CD14-positive monocyte (primary cell): Measurements from ENCODE around the gene EVL. TPM values are rescaled to one million over a fixed set of nuclear protein-coding genes. Genes with fewer than 3 reads are reported as not detected.

Experiments used
- DNase-seq, 3 donors: peaks; one replicate each; pipeline ENCODE4 v3.0.0-alpha.2; 2011 to 2022
- H2AFZ ChIP-seq: 2 replicates; pipeline ENCODE4 v1.6.0; 2012; ENCODE audit warnings: mild to moderate bottlenecking, low read depth, low read length, inconsistent platforms; ENCODE audit not compliant: insufficient read depth, poor library complexity, severe bottlenecking
- H3K27ac ChIP-seq, 2 donors: 1 replicate in 1 of 2; 2 replicates in 1 of 2; pipeline ENCODE4 v1.5.1; 2012 to 2013; ENCODE audit warnings: low read length in 2 of 2, control low read depth in 1 of 2, inconsistent platforms in 1 of 2, low read depth in 1 of 2, mild to moderate bottlenecking in 1 of 2
- H3K27me3 ChIP-seq, 2 donors: one replicate each; pipeline versions ENCODE4 v1.6.0 to v1.6.1; 2011 to 2013; ENCODE audit warnings: low read length in 2 of 2; ENCODE audit not compliant: control insufficient read depth in 2 of 2, insufficient read depth in 2 of 2
- H3K36me3 ChIP-seq, 2 donors: replicated peaks in 1 of 2; 1 replicate in 1 of 2; 2 replicates in 1 of 2; pipeline versions ENCODE4 v1.5.1 to v1.6.1; 2012 to 2013; ENCODE audit warnings: low read length in 2 of 2, control low read depth in 1 of 2, inconsistent platforms in 1 of 2, mild to moderate bottlenecking in 1 of 2; ENCODE audit not compliant: insufficient read depth in 2 of 2, control insufficient read depth in 1 of 2
- H3K4me1 ChIP-seq, 2 donors: 1 replicate in 1 of 2; 2 replicates in 1 of 2; pipeline versions ENCODE4 v1.5.1 to v1.6.1; 2012 to 2013; ENCODE audit warnings: low read length in 2 of 2, control low read depth in 1 of 2, inconsistent platforms in 1 of 2, mild to moderate bottlenecking in 1 of 2, moderate library complexity in 1 of 2; ENCODE audit not compliant: insufficient read depth in 2 of 2, control insufficient read depth in 1 of 2
- H3K4me2 ChIP-seq: replicated peaks from 2 replicates; pipeline ENCODE3; 2012; ENCODE audit warnings: low read length, moderate library complexity, mild to moderate bottlenecking; ENCODE audit not compliant: poor library complexity, severe bottlenecking; ENCODE audit errors: extremely low read depth
- H3K4me3 ChIP-seq, 3 experiments: fragments of 200-600 bp in 1 of 3; sonication (generic) in 1 of 3; replicated peaks in 1 of 3; 1 replicate in 2 of 3; 2 replicates in 1 of 3; pipeline ENCODE4 v1.5.1; 2011 to 2013; ENCODE audit warnings: low read length in 3 of 3, mild to moderate bottlenecking in 3 of 3, control low read depth in 2 of 3, low read depth in 2 of 3, inconsistent platforms in 1 of 3, moderate library complexity in 1 of 3
- H3K79me2 ChIP-seq: 2 replicates; pipeline ENCODE4 v1.6.0; 2012; ENCODE audit warnings: mild to moderate bottlenecking, control low read depth, inconsistent platforms, low read length, moderate library complexity; ENCODE audit not compliant: insufficient read depth
- H3K9ac ChIP-seq: 2 replicates; pipeline ENCODE4 v1.6.0; 2017; ENCODE audit warnings: low read length, mild to moderate bottlenecking; ENCODE audit not compliant: insufficient read depth, poor library complexity, severe bottlenecking
- H3K9me3 ChIP-seq, 2 donors: replicated peaks in 1 of 2; 1 replicate in 1 of 2; 2 replicates in 1 of 2; pipeline versions ENCODE4 v1.5.1 to v1.6.1; 2012 to 2013; ENCODE audit warnings: low read length in 2 of 2, control low read depth in 1 of 2; ENCODE audit not compliant: control insufficient read depth in 1 of 2, insufficient read depth in 1 of 2
- H4K20me1 ChIP-seq: 2 replicates; pipeline ENCODE4 v1.6.0; 2012; ENCODE audit warnings: mild to moderate bottlenecking, low read length, control low read depth, moderate library complexity; ENCODE audit not compliant: insufficient read depth
- H3K27ac Mint-ChIP-seq, 7 donors: one replicate each; pipeline ENCODE4 v1.8.0; 2020; ENCODE audit warnings: mild to moderate bottlenecking in 7 of 7, mixed read lengths in 7 of 7, moderate library complexity in 6 of 7, inconsistent platforms in 2 of 7
- H3K27me3 Mint-ChIP-seq, 3 donors: one replicate each; pipeline ENCODE4 v1.8.0; 2021 to 2022; ENCODE audit warnings: low read depth in 3 of 3, mild to moderate bottlenecking in 3 of 3, mixed read lengths in 3 of 3, moderate library complexity in 3 of 3, inconsistent platforms in 1 of 3
- H3K36me3 Mint-ChIP-seq, 2 donors: one replicate each; pipeline ENCODE4 v1.8.0; 2020; ENCODE audit warnings: mixed read lengths in 2 of 2, inconsistent platforms in 1 of 2, mild to moderate bottlenecking in 1 of 2
- H3K4me1 Mint-ChIP-seq: one replicate; pipeline ENCODE4 v1.8.0; 2020; ENCODE audit warnings: mild to moderate bottlenecking, mixed read lengths
- H3K4me3 Mint-ChIP-seq, 2 donors: one replicate each; pipeline ENCODE4 v1.8.0; 2020; ENCODE audit warnings: mild to moderate bottlenecking in 2 of 2, mixed read lengths in 2 of 2, moderate library complexity in 1 of 2
- H3K9me3 Mint-ChIP-seq, 7 donors: one replicate each; pipeline ENCODE4 v1.8.0; 2020 to 2022; ENCODE audit warnings: mixed read lengths in 7 of 7, mild to moderate bottlenecking in 6 of 7, moderate library complexity in 6 of 7, inconsistent platforms in 2 of 7
- WGBS: methylation state at CpG from one replicate; pipeline ENCODE4 v1.1.5; 2013; ENCODE audit warnings: missing lambda C conversion rate; ENCODE audit not compliant: insufficient coverage; 5-methylcytosine and 5-hydroxymethylcytosine counted together
- intact Hi-C, 2 donors: fragments of 100-400 bp; cut with micrococcal nuclease; formaldehyde crosslinking; loops; one replicate each; pipeline versions ENCODE4 v1.15.0 to v1.15.1; 2023
- polyA plus RNA-seq, 3 donors: library from polyadenylated mRNA; depleted of rRNA in 1 of 3; unstranded in 2 of 3; stranded (reverse) in 1 of 3; fragments of 300-500 nt in 2 of 3; fragments of >200 nt in 1 of 3; fragmentation: Illumina TruSeq in 2 of 3; gene quantifications; 1 replicate in 2 of 3; 2 replicates in 1 of 3; pipeline ENCODE4 v1.2.3, GENCODE V29; 2012 to 2021
- TF ChIP-seq, protein P1 (sequence below): fragments of 200-600 bp; IDR thresholded peaks from one replicate; pipeline ENCODE4 v1.8.0; 2022; ENCODE audit warnings: antibody characterized with exemption, mild to moderate bottlenecking

The EVL gene
- polyA plus RNA-seq, 3 donors = 3.2 to 131 (median 6.7) TPM

DNA sequence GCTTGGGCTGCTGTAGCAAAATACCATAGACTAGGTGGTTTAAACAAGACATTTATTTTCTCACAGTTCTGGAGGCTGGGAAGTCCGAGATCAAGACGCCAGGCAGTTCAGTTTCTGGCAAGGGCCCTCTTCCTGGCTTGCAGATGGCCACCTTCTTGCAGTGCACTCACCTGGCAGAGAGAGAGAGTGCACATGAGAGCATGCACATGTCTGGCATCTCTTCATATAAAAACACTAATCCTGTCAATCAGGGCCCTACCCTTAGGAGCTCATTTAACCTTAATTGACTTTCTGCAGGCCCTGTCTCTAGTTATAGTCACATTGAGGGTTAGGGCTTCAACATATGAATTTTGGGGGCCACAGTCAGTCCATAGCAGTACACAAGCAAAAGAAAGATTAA is 12.4 kb upstream of the EVL start:
- Histone ChIP-seq H3K9ac (no peak overlapping the region), H3K4me3 (no peak overlapping the region), H4K20me1 (no peaks in the 10 kb centered on the region), H3K79me2 (peaks cover 3% of the 10 kb centered on the region), H3K9me3 (no peaks in the 10 kb centered on the region), H2AFZ (no peak overlapping the region), H3K36me3 (no peaks in the 10 kb centered on the region), H3K4me2 (no peak overlapping the region), H3K27me3 (no peaks in the 10 kb centered on the region), H3K4me1 (no peaks in the 10 kb centered on the region), H3K27ac (no peak overlapping the region)
- Mint-ChIP-seq H3K36me3 (no peaks in the 10 kb centered on the region), H3K4me3 (no peak overlapping the region), H3K27ac (no peak overlapping the region), H3K4me1 (peaks cover 5% of the 10 kb centered on the region), H3K27me3 (peaks cover 0 to 4% (median 4%) of the 10 kb centered on the region in 3 donors), H3K9me3 (no peaks in the 10 kb centered on the region)
- no CpG with 5 or more reads among the region's 2 CpGs for WGBS
- DNase-seq = no peak
- TF ChIP-seq, protein P1, sequence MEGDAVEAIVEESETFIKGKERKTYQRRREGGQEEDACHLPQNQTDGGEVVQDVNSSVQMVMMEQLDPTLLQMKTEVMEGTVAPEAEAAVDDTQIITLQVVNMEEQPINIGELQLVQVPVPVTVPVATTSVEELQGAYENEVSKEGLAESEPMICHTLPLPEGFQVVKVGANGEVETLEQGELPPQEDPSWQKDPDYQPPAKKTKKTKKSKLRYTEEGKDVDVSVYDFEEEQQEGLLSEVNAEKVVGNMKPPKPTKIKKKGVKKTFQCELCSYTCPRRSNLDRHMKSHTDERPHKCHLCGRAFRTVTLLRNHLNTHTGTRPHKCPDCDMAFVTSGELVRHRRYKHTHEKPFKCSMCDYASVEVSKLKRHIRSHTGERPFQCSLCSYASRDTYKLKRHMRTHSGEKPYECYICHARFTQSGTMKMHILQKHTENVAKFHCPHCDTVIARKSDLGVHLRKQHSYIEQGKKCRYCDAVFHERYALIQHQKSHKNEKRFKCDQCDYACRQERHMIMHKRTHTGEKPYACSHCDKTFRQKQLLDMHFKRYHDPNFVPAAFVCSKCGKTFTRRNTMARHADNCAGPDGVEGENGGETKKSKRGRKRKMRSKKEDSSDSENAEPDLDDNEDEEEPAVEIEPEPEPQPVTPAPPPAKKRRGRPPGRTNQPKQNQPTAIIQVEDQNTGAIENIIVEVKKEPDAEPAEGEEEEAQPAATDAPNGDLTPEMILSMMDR = no peak
- intact Hi-C loops = no loop called here

GRCh38 chr14:100054316-100055075 is 10.7 kb upstream of the EVL start:
- Histone ChIP-seq H4K20me1 (no peaks in the 10 kb centered on the region), H3K9ac (no peak overlapping the region), H3K36me3 (no peaks in the 10 kb centered on the region), H3K27me3 (no peaks in the 10 kb centered on the region), H3K4me2 (no peak overlapping the region), H3K79me2 (peaks cover 3% of the 10 kb centered on the region), H3K27ac (no peak overlapping the region), H3K4me1 (no peaks in the 10 kb centered on the region), H2AFZ (no peak overlapping the region), H3K9me3 (no peaks in the 10 kb centered on the region), H3K4me3 (no peak overlapping the region)
- Mint-ChIP-seq H3K27me3 (peaks cover 0 to 4% (median 4%) of the 10 kb centered on the region in 3 donors), H3K4me1 (peaks cover 10% of the 10 kb centered on the region), H3K4me3 (no peak overlapping the region), H3K9me3 (no peaks in the 10 kb centered on the region), H3K27ac (no peak overlapping the region), H3K36me3 (no peaks in the 10 kb centered on the region)
- intact Hi-C loops = no loop called here
- TF ChIP-seq, protein P1 = no peak
- DNase-seq = no peak
- 47% methylated on average over 8 of the region's 13 CpGs for WGBS
